Astrocyte (in vitro differentiated cells and primary cell): ENCODE data around the gene CORO2B.

Experiments
- EZH2 ChIP-seq: IDR thresholded peaks from 2 replicates; pipeline ENCODE4 v1.6.1; 2012; ENCODE audit warnings: mild to moderate bottlenecking, low read length, inconsistent platforms; ENCODE audit not compliant: insufficient read depth
- TF ChIP-seq, protein P1 (sequence below): IDR thresholded peaks from 2 replicates; pipeline ENCODE4 v1.5.1; 2011; ENCODE audit warnings: low read depth, mild to moderate bottlenecking, inconsistent platforms, low read length, moderate library complexity; ENCODE audit not compliant: insufficient read depth

DNA sequence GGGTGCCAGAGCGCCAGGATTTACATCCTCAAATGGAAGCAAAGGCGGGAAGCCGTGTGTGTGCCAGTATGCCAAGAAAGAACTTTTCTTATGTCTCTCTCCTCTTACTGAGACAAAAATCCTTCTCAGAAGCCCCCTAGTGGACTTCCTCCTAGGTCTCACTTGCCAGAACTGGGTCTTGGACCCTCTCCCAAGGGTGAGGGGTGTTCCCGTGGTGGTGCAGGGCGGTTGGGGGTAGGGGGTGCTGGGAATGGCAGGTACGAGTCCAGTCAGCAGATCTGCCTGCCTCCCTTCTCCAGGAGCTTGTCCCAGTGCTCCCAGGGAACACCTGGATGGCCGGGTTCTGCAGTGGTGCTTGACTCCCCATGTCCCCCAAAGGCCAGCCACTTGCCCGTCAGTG lies 52.0 kb downstream of the CORO2B start:
- TF ChIP-seq, protein P1, sequence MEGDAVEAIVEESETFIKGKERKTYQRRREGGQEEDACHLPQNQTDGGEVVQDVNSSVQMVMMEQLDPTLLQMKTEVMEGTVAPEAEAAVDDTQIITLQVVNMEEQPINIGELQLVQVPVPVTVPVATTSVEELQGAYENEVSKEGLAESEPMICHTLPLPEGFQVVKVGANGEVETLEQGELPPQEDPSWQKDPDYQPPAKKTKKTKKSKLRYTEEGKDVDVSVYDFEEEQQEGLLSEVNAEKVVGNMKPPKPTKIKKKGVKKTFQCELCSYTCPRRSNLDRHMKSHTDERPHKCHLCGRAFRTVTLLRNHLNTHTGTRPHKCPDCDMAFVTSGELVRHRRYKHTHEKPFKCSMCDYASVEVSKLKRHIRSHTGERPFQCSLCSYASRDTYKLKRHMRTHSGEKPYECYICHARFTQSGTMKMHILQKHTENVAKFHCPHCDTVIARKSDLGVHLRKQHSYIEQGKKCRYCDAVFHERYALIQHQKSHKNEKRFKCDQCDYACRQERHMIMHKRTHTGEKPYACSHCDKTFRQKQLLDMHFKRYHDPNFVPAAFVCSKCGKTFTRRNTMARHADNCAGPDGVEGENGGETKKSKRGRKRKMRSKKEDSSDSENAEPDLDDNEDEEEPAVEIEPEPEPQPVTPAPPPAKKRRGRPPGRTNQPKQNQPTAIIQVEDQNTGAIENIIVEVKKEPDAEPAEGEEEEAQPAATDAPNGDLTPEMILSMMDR: no peak
- no peak for TF ChIP-seq EZH2
